Rectal smooth muscle tissue (tissue), 1 donor: ENCODE measurements around the gene FAM162A.
"Not testable (repeated sequence)": the region's sequence is repeated elsewhere in the genome, so short reads cannot be mapped to it uniquely, and the experiment has no call there.

Experiments
- H3K27ac ChIP-seq: one replicate; pipeline ENCODE4 v1.7.0; 2013; ENCODE audit warnings: low read depth, low read length, inconsistent platforms
- H3K27me3 ChIP-seq: one replicate; pipeline ENCODE4 v1.7.0; 2013; ENCODE audit warnings: low read length; ENCODE audit not compliant: control insufficient read depth, insufficient read depth
- H3K36me3 ChIP-seq: one replicate; pipeline ENCODE4 v1.7.0; 2013; ENCODE audit warnings: low read length; ENCODE audit not compliant: control insufficient read depth, insufficient read depth
- H3K4me1 ChIP-seq: one replicate; pipeline ENCODE4 v1.7.0; 2013; ENCODE audit warnings: low read length; ENCODE audit not compliant: control insufficient read depth, insufficient read depth
- H3K4me3 ChIP-seq: one replicate; pipeline ENCODE4 v1.7.0; 2013; ENCODE audit warnings: low read length
- H3K9ac ChIP-seq: one replicate; pipeline ENCODE4 v1.7.0; 2013; ENCODE audit warnings: low read length

FAM162A gene

DNA sequence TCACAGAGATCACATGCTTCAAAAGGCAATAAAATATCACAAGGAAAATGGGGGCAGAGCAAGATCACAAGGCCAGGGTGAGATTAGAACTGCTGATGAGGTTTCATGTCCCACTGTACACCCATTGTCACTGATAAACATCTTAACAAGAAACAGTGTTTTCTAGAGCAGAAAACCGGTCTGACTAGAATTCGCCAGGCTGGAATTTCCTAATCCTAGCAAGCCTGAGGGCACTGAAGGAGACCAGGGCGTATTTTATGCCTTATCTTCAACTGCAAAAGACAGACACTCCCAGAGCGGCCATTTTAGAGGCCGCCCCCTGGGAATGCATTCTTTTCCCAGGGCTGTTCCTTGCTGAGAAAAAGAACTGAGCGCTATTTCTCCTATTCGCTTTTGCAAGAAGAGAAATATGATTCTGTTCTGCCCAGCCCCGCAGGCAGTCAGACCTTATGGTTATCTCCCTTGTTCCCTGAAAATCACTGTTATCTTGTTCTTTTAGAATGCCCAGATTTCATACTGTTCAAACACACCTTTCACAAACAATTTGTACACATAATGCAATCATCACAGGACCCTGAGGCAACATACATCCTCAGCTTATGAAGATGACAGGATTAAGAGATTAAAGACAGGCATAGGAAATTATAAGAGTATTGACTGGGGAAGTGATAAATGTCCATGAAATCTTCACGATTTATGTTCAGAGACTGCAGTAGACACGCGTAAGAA is 59.9 kb downstream of the FAM162A start:
- H3K27ac ChIP-seq, H3K4me1 ChIP-seq, H3K36me3 ChIP-seq, H3K9ac ChIP-seq, H3K27me3 ChIP-seq, H3K4me3 ChIP-seq: not testable (repeated sequence)

DNA sequence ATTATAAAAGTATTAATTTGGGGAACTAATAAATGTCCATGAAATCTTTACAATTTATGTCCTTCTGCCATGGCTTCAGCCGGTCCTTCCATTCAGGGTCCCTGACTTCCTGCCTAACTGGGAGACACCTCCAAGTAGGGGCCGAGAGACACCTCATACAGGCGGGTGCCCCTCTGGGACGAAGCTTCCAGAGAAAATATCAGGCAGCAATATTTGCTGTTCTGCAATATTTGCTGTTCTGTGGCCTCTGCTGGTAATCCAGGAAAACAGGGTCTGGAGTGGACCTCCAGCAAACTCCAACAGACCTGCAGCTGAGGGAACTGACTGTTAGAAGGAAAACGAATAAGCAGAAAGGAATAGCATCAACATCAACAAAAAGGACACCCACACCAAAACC is 60.5 kb downstream of the FAM162A start:
- not testable (repeated sequence) for H3K9ac ChIP-seq, H3K27me3 ChIP-seq, H3K4me3 ChIP-seq, H3K4me1 ChIP-seq, H3K27ac ChIP-seq
- peaks cover 10% of the 10 kb centered on the region for H3K36me3 ChIP-seq

DNA sequence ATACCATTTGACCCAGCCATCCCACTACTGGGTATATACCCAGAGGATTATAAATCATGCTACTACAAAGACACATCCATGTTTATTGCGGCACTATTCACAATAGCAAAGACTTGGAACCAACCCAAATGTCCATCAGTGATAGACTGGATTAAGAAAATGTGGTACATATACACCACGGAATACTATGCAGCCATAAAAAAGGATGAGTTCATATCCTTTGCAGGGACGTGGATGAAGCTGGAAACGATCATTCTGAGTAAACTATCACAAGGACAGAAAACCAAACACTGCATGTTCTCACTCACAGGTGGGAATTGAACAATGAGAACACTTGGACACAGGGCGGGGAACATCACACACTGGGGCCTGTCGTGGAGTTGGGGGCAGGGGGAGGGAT is 64.2 kb downstream of the FAM162A start:
- not testable (repeated sequence) for H3K27ac ChIP-seq, H3K4me3 ChIP-seq, H3K27me3 ChIP-seq, H3K9ac ChIP-seq, H3K4me1 ChIP-seq
- peaks cover 19% of the 10 kb centered on the region for H3K36me3 ChIP-seq

DNA sequence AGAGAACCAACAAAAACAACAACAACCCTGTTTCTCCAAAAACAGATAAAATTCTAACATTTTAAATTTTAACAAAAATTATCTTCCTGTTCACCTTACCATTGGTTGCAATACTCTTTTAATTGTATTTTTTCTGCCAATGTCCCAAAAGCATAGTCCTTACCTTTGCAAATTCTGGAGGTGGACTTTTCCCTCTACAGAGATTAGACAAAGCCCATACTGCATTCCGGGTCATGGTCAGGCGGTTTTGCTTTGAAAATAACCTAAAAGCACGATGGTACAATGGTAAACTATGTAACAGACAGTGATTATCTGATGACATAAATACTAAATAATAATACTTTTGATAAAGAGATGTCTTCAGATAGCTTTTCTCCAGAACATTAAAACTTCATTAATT is 67.4 kb downstream of the FAM162A start:
- Histone ChIP-seq H3K27me3 (no peaks in the 10 kb centered on the region), H3K36me3 (peaks cover 17% of the 10 kb centered on the region), H3K27ac (no peak overlapping the region), H3K9ac (no peak overlapping the region), H3K4me1 (no peaks in the 10 kb centered on the region), H3K4me3 (no peak overlapping the region)

DNA sequence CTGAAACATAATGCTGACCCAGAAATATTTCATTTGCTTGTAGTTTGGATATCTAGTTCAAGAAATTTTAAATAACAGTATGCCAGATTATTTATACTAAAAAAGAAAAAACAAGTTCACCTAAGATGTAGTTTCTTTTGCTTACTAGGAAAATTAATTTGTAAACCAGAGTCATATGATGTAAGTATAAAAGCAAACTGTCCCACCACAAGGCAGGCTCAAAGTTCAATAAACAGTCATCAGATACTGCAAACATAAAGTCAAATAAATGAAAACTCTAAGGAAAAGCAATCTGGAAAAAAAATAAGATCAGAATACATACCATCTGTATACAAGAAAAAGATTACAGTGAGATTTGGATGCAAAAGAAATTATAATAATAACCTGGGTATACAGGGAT is 72.1 kb downstream of the FAM162A start:
- no peaks in the 10 kb centered on the region for H3K4me1 ChIP-seq
- no peaks in the 10 kb centered on the region for H3K27me3 ChIP-seq
- peaks cover 6% of the 10 kb centered on the region for H3K36me3 ChIP-seq
- no peak overlapping the region for H3K9ac ChIP-seq
- H3K27ac ChIP-seq = no peak overlapping the region
- H3K4me3 ChIP-seq = no peak overlapping the region

DNA sequence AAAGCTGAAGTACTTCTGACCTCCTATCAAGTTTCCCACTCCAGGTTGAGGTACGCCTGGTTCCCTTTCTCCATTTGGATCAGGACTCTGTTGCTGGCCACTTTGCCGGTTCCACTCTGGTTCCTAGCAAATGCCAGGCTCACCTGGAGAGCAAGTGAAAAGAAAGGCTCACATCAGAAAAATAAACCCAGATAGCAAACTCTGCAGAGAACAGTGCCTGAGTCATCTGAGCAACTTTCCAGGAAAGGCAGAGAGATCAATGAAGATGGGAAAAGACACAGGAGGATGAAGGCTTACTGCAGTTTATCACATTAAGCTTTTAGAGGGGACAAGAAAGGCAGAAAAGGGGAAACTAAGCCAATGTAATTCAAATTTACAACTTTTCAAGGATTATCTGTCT is 73.7 kb downstream of the FAM162A start:
- H3K27ac ChIP-seq = no peak overlapping the region
- no peak overlapping the region for H3K4me3 ChIP-seq
- no peaks in the 10 kb centered on the region for H3K4me1 ChIP-seq
- H3K27me3 ChIP-seq = no peaks in the 10 kb centered on the region
- no peak overlapping the region for H3K9ac ChIP-seq
- peaks cover 4% of the 10 kb centered on the region for H3K36me3 ChIP-seq

DNA sequence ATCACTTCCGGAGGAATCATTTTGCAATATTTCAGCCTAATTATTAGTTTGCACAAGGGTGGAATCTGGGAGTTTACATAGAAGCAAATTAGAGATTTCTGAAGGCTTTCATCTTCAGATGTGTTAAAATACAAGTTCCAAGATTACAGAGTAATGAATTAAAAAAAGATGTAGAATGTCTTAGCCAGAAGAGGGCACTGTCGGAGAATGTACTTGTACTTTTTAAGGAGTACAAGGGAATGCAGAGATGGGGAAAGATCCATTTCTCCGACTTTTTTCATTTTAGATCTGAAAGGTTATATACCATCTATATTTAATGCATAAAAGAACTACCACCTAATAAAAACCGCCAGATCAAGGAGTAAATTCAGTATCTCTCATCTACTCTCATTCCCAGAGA is 75.0 kb downstream of the FAM162A start:
- no peak overlapping the region for H3K4me3 ChIP-seq
- H3K36me3 ChIP-seq = no peaks in the 10 kb centered on the region
- H3K9ac ChIP-seq = no peak overlapping the region
- H3K27ac ChIP-seq = no peak overlapping the region
- no peaks in the 10 kb centered on the region for H3K27me3 ChIP-seq
- no peaks in the 10 kb centered on the region for H3K4me1 ChIP-seq

DNA sequence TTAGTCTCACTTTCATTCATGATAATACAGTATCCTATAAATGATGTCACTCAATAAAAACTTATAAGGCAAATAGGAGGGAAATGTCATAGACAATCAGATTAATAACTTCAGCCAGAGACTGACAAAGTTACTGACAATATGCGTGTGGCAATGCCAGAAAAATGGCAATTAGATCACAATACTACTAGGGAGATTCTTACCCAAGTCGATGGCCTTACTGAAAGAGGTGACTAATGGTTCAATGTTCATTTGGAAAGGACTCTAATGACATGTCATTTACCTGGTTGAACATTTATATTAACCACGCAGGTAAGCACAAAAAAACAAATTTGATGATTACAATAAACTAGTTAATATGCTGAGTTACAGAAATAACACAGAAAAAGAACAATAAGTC is 77.8 kb downstream of the FAM162A start:
- no peak overlapping the region for H3K4me3 ChIP-seq
- no peaks in the 10 kb centered on the region for H3K27me3 ChIP-seq
- peaks cover 2% of the 10 kb centered on the region for H3K36me3 ChIP-seq
- no peak overlapping the region for H3K27ac ChIP-seq
- H3K4me1 ChIP-seq = no peaks in the 10 kb centered on the region
- no peak overlapping the region for H3K9ac ChIP-seq
